GM18861 (cell line): ENCODE measurements around the gene DOK5.

Source experiments
- ATAC-seq: cut with Tn5 transposase; IDR thresholded peaks from one replicate; pipeline ENCODE4 v1.9.1; 2021; ENCODE audit not compliant: unreplicated experiment

Gene DOK5

DNA sequence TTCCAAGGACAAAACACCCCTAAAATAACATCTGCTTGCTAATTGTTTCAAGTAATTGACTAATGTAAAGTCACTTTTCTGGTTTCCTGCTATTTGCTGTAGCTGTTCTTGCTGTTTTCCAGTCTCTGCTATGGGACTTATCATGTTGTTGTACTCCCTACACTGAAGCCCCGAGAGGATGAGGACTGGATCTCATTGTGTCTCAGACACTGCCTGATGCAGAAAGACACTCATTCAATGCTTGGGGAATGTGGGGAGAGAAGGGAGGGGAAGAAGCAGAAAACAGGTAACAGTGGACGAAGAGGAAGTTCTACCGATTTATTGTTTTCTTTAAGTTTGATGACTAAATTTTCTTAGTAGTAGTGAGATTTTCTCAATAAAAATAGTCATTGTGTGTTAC is 79.8 kb downstream of the DOK5 start:
- ATAC-seq = no peak

DNA sequence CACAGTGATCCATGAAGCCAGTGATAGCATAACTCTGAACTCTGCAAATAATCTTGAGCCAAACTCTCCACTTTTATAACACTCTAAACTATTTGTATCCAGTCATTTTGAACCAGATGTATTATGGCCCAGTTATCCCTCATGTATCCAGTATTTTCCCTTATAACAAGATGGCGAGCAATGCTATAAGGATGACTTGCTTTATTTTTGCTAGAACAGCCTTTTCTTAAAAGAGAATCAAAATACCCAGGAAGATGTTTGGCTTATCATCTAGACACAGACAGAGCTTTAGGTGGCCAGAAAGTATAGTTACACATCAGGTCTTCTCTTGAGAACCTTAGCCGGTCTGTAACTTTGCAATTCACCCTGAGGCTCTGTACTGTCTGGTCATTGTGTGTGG is 81.0 kb downstream of the DOK5 start:
- no peak for ATAC-seq

- no peak for ATAC-seq
Measured at GRCh38 chr20:54557806-54558590, 82.6 kb downstream of the DOK5 start.

DNA sequence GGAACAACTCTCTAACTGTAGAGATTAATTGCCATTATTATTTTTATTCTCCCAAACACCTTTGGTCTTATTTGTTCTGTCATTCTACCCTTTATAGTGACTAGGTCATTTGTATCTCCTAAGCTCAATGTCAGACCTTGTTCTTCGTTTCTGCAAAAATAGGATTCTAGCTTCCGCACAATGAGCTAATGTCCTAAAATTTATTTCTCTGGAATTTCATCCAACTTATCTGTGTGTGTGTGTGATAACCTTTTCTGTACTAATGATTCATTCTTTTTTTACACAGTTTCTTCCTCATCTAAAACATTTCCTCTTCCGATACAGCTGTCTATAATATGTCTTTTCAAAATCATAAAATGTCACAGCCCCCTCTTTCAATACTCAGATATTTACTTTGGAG is 84.5 kb downstream of the DOK5 start:
- ATAC-seq = no peak

DNA sequence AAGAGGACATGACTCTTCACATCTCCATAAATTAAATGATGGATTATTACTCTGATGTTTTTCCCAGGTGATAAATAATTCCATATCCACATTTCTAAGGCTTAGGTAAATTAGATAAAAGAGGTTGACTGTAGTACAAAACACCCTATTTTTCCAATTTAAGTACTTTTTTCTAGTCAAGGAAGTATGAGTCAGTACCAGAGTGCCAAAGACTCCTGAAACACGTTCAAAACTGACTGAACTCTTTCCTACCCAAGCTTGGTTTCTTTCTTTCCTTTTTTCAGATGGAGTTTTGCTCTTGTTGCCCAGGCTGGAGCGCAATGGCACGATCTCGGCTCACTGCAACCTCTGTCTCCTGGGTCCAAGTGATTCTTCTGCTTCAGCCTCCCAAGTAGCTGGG is 85.0 kb downstream of the DOK5 start:
- no peak for ATAC-seq

- no peak for ATAC-seq
Measured at GRCh38 chr20:54565255-54565654, 89.9 kb downstream of the DOK5 start.

- ATAC-seq = no peak
Measured at GRCh38 chr20:54566031-54566688, 90.8 kb downstream of the DOK5 start.

DNA sequence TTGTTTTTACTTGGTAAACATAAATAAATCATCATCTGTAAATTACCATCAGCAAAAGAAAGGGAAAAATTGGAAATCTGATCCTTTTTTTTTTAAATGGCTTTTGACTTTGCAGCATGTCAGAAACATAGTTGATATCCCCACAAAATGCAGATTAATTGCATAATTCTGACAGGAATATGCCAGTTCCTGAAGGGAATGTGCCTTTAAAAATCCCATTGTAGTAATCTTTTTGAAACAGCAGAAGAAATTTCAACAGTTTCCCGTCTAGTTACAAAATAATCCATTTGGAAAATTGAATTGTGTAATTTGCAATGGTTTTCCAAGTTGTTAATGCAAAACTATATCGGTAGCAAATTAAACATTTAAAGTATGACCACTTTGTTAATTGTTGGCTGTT is 95.2 kb downstream of the DOK5 start:
- ATAC-seq = no peak

GRCh38 chr20:54572665-54573435 is 97.5 kb downstream of the DOK5 start:
- no peak for ATAC-seq

DNA sequence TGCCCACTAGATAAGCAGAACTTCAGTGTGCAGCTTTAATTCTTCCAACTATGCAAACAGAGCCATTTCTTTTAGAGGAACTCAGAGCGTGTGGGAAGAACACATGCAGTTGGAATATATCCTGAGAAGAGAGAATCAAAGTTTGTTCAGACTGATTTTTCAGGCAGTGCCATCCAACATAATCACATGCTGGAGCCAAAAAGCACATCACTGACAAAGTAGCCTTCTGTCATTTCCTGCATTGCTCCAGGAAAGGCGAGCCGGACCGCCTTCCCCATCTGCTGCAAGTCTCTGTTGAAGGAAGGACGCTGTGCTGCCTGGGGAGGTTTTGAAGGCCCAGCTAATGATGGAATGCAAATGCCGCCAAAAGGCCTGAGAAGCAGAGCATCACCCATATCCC is 98.4 kb downstream of the DOK5 start:
- no peak for ATAC-seq

GRCh38 chr20:54576518-54576917 is 101.1 kb downstream of the DOK5 start:
- ATAC-seq = no peak

DNA sequence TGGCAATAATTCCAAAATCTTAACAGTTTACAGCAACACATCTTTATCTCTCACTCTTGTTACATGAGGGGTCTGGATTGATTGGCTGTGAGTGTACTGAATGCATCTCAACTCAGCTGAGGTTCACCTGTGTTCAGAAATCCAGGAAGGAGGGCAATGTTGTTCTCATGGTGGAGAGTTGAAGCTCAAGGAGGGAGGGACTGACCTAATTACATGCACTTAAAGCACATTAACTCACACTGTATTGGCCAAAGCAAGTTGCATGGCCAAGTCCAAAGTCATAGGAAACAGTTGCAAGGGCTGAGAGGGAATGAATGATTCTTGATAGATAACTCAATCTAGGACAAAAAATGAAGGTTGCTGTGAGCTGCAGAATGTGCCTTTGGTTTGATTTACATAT is 102.2 kb downstream of the DOK5 start:
- ATAC-seq = no peak

DNA sequence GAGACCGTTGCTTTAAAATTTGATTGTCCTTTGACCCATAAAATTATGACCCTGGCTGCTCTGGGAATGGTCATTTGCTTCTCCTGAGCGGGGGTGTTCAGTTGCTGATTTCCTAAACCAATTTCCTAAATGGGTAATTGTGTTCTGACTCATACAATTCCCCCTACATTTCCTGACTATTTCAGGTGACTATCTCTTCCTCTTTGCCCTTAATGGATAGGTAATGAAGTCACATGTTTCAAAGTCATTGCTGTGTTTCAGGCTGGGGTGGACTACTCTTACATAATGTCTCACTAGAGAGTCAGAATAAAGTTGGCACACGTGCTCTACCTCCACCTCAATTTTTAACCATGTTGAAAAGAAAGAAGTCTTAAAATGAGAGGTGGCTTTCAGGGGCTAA is 109.8 kb downstream of the DOK5 start:
- ATAC-seq = no peak

DNA sequence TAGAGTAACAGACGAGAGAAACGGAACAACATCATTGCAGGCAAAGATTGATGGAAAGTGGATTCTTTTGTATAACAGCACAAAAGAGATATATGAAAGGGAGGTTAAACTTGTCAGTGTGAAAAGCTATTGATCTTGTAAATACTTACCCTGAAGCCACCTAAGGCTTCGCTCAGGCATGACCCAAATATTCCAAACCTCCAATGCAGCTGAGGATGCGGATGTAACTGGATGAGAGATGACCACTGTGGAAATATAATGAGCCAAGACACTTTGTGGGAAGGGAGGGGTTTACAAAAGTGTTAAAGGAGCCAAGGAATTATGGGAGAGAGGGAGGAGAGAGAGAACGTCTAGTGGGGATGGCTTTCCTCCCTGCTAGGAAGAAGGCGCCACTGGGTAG is 112.0 kb downstream of the DOK5 start:
- ATAC-seq = no peak

GRCh38 chr20:54589402-54590030 is 114.1 kb downstream of the DOK5 start:
- ATAC-seq = no peak

- ATAC-seq = no peak
Measured at GRCh38 chr20:54590856-54591255, 115.5 kb downstream of the DOK5 start.

DNA sequence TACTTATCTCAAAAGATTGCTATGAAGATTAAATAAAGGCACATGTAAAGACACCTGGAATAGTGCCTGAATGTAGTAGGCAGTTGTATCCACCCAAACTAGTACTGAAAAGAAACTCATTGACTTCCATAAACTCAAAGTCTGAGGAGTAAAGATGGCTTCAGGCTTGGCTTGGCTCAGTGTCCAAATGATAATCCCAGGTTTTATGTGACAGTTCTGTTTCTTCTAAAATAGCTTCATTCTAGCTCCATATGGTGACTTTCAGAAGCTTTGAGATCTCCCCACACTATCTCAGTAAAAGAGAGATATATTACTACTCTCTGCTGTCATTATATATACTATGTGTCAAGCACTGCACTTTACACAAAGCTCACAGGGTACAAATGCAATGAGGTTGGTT is 121.3 kb downstream of the DOK5 start:
- ATAC-seq = no peak

DNA sequence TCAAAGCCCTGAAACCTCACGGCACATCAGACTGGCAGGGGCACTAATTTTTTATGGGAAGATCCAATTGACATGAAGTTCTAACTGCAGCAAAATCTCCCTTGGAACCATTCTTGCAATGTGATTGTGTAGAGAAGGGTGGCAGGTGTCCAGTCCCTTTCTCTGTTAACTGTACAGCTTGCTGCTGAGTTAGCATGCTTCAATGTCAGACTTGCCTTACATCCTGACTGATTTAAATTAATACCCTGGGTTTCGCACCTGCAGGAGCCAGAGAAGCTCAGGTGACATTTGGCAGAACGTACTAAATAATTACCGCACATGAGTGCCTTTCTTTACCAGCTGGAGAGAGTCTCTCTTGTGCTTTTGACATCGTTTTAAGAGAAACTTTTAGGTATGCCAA is 123.0 kb downstream of the DOK5 start:
- ATAC-seq = no peak

DNA sequence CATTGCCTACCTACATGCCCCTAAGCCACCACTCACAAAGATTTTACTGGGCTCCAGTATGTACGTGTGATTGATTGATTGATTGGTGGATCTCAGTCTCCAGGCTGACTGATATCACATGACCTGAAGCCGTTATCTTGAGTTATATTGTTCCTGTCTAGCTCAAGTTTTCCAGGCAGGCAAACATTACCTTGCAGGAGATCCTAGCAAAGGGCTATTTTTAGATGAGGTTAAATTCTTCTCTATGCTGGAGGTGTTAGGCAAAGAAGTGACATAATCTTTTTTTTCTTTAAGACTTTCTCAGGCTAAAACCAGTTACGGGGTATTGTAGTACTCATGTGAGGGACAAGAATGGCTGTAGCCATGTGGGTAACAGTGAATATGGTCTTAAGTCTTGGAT is 125.2 kb downstream of the DOK5 start:
- ATAC-seq = no peak

- ATAC-seq = no peak
Measured at GRCh38 chr20:54601831-54602515, 126.6 kb downstream of the DOK5 start.

DNA sequence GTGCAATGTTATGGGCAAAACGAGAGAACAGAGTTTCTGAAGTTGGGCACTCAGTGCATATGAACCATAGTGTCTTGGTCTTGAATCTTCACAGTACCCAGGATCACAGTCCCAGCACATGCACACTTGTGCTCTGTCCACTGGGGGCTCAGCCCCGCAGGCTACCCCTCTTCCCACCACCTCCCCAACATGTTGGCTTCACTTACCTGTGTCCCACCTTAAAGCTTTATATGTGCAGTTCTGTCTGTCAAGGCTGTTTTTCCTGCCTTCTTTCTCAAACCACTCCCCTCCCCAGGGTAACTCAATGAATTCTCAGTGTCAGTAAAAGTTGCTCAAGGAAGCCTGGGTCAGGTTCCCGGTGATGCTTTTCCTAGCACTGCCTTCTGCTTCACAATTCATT is 129.9 kb downstream of the DOK5 start:
- no peak for ATAC-seq
